Neutrophil (primary cell): ENCODE results near the gene ZNF496.

Experiments used
- H3K27ac ChIP-seq: fragments of 200-600 bp; sonication (generic); 2 replicates; pipeline ENCODE4 v1.5.1; 2016; ENCODE audit warnings: mild to moderate bottlenecking, moderate library complexity
- H3K27me3 ChIP-seq: fragments of 200-600 bp; sonication (generic); 2 replicates; pipeline ENCODE4 v1.6.0; 2016; ENCODE audit warnings: mild to moderate bottlenecking
- H3K36me3 ChIP-seq: fragments of 200-600 bp; sonication (generic); 2 replicates; pipeline ENCODE4 v1.5.1; 2017
- H3K4me1 ChIP-seq, 2 experiments: fragments of 200-600 bp in 1 of 2; sonication (generic) in 1 of 2; 1 replicate in 1 of 2; 2 replicates in 1 of 2; pipeline versions ENCODE4 v1.5.1 to v1.6.1; 2013 to 2016; ENCODE audit warnings: low read depth in 1 of 2, low read length in 1 of 2, mild to moderate bottlenecking in 1 of 2, moderate library complexity in 1 of 2; ENCODE audit not compliant: control insufficient read depth in 1 of 2, insufficient read depth in 1 of 2
- H3K4me3 ChIP-seq, 2 experiments: fragments of 200-600 bp in 1 of 2; sonication (generic) in 1 of 2; 1 replicate in 1 of 2; 2 replicates in 1 of 2; pipeline ENCODE4 v1.5.1; 2013 to 2016; ENCODE audit warnings: low read depth in 1 of 2, low read length in 1 of 2, mild to moderate bottlenecking in 1 of 2, moderate library complexity in 1 of 2
- H3K9me3 ChIP-seq: fragments of 200-600 bp; sonication (generic); 2 replicates; pipeline ENCODE4 v1.5.1; 2016
- CTCF ChIP-seq: fragments of 200-600 bp; sonication (generic); IDR thresholded peaks from 2 replicates; pipeline ENCODE4 v1.5.1; 2016; ENCODE audit warnings: antibody characterized with exemption

Gene ZNF496

GRCh38 chr1:247334378-247335133, 2.9 kb upstream of the ZNF496 start:
- H3K4me3 ChIP-seq = no peak overlapping the region
- H3K27ac ChIP-seq = no peak overlapping the region
- TF ChIP-seq CTCF = no peak
- no peaks in the 10 kb centered on the region for H3K9me3 ChIP-seq
- peaks cover 12 to 17% of the 10 kb centered on the region in 2 experiments for H3K4me1 ChIP-seq
- no peaks in the 10 kb centered on the region for H3K36me3 ChIP-seq
- H3K27me3 ChIP-seq = peaks cover 56% of the 10 kb centered on the region

- Histone ChIP-seq H3K4me1 (peaks cover 12 to 17% of the 10 kb centered on the region in 2 experiments), H3K27ac (no peak overlapping the region), H3K9me3 (no peaks in the 10 kb centered on the region), H3K4me3 (peak overlapping the region in 1 of 2 experiments; percentile 85), H3K27me3 (peaks cover 56% of the 10 kb centered on the region), H3K36me3 (no peaks in the 10 kb centered on the region)
- no peak for TF ChIP-seq CTCF
These were observed 1.1 kb upstream of the ZNF496 start for GRCh38 chr1:247332623-247333361.

- H3K36me3 ChIP-seq = no peaks in the 10 kb centered on the region
- H3K9me3 ChIP-seq = no peaks in the 10 kb centered on the region
- H3K27ac ChIP-seq = no peak overlapping the region
- TF ChIP-seq CTCF = no peak
- H3K4me3 ChIP-seq = peak overlapping the region; percentile 74 to 85
- H3K27me3 ChIP-seq = peaks cover 56% of the 10 kb centered on the region
- H3K4me1 ChIP-seq = peaks cover 12 to 17% of the 10 kb centered on the region in 2 experiments
These were observed 552 bp upstream of the ZNF496 start for GRCh38 chr1:247332215-247332622.

GRCh38 chr1:247331172-247331524, 519 bp downstream of the ZNF496 start:
- H3K9me3 ChIP-seq = no peaks in the 10 kb centered on the region
- peaks cover 12 to 17% of the 10 kb centered on the region in 2 experiments for H3K4me1 ChIP-seq
- peaks cover 55% of the 10 kb centered on the region for H3K27me3 ChIP-seq
- H3K4me3 ChIP-seq = peak overlapping the region; percentile 74 to 85
- H3K27ac ChIP-seq = no peak overlapping the region
- no peak for TF ChIP-seq CTCF
- no peaks in the 10 kb centered on the region for H3K36me3 ChIP-seq

GRCh38 chr1:247330548-247331171, 1.0 kb downstream of the ZNF496 start:
- Histone ChIP-seq H3K4me1 (peaks cover 12 to 17% of the 10 kb centered on the region in 2 experiments), H3K9me3 (no peaks in the 10 kb centered on the region), H3K27ac (no peak overlapping the region), H3K36me3 (no peaks in the 10 kb centered on the region), H3K4me3 (peak overlapping the region; percentile 74 to 85), H3K27me3 (peaks cover 50% of the 10 kb centered on the region)
- TF ChIP-seq CTCF = no peak
